ENCODE data around the gene MATCAP1. TPM values are rescaled to one million over a fixed set of nuclear protein-coding genes. Genes with fewer than 3 reads are reported as not detected.

MATCAP1 gene
- 7.7 TPM for total RNA-seq
- long read RNA-seq, partial matches to known transcripts = 2 of 14 reads
- long read RNA-seq, other reads (novel, unspliced or antisense) = 4 of 14 reads

DNA sequence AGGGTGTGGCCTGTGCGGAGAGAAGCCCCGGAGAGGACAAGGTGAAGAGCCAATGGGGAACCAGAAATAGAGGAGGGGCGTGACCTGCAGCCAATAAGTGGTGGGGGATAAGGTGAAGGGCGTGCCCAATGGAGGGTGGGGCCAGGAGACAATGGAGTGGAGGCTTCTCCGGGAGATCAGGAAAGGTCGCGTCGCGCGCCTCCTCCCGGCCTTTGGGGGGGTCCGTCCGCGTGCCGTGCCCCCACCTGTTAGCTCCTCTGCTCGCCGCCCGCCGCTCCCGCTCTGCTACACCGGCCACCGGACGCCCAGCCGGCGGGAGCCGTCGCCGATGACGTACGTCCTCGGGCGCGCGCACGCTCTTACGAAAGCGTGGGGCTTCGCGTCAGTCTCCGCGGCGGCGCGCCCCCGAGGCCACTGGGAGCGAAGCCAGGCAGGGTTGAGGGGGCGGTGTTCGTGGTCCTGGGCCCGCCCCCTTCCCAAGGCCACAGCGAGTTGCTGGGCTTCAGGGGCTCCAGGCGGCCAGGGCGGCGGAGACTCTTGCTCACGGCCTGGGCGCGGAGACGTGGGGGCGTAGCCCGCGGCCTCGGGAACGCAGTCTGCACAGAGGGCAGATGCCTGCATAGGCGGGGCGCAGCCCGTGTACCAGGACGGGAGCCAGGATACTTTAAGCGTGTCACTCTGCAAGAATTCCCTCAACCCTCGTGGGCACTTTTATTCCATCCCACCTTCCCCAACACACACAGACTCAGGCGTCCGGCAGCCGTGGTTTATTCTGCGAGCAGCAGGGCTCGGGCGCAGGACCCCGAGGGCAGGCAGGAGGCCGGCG is at the start of gene MATCAP1:
TSS of gene MATCAP1 (minus strand) at position 337 of the 826 bp plus-strand sequence. CDS start 3,353 bp downstream, outside the sequence.
- intact Hi-C loops (cut with DNase I) = loop anchor here (2.0 kb wide), 1 partner anchor 207 kb away; no protein-coding TSS in a partner anchor
- DNase-seq (peak; percentile 95), ATAC-seq (ENCODE audit: poor library complexity) (peak; percentile 94)

DNA sequence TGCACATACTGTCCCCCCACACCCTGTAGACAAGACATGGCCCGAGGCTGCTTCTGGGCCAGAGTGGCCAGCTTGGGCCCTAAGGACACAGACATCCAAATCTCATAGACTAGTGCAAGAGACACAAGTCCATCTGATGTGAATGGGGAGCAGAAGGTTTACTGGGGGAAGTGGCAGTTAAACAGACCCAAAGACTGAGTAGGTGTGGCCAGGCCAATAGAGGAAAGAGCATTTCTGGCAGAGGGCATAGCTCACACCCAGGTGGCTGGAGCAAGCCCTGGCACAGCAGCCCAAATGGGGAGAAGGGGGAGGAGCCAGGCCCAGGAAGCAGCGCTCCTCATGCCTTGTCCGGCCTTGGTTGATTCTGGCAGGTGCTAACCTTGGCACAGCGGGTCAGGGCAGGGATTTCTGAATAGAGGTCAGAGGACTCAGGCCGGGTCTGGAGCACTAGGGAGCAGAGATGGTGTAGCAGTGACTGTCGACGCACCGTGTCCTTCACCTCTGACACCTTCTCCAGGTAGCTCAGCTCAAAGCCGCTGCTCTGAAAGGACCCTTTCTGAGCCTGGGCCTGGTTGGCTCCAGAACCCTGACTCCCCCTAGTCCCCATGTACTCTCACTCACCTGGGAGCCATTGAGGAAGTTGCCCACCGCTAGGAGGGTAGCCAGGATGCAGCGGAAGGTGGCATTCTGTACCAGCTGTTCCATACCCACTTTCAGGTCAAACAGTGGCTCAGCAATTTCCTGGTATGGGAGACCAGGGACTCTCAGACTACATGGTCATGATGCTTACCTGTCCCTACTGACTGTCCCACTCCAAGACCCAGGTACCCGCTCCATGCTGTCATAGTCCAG is 47.3 kb upstream of the MATCAP1 start:
- ATAC-seq (ENCODE audit: poor library complexity) (no peak), DNase-seq (no peak)
- intact Hi-C loops (cut with DNase I) = no loop called here

DNA sequence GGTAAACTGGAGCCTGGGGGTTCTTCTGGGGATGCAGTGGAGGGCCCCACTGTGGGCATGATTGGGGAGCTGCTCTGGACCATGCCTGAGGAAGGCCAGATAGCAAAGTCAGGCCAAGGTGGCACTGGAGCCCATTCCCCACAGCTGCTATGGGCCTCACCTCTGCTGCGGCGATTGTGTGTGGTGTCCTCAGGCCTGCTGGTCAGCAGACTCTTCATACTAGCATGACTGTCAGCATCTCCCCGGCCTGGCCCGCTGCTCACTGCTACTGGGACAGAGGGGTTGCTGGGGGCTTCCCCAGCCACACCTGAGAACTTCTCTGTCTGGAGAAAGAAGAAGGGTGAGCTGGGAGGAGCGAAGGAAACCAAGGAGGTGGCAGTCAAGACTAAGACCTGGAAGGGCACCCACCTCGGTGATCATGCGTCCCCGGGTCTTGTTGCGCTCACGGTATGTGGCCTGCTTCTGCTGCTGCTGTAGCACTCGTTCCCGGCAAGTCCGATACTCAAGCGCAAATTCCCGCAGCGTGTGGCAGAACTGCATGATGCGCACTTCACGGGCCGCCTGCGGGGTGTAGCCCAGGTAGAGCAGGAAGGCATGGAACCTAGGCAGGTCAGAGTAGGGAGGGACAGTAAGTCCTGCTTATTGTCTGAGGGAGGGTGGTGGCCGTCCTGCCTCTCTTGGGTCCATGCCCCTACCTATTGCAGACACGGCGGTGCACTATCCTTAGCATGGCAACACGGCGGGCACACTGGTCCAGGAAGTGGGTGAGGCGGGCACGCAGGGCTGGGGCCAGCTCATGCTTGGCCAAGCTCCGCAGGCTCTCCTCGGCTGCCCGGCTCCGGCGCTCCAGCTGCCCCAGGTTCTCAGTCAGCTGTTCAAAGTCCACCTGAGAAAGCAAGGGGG is 46.4 kb upstream of the MATCAP1 start:
- intact Hi-C loops (cut with DNase I) = no loop called here
- DNase-seq = no peak
- no peak for ATAC-seq (ENCODE audit: poor library complexity)

DNA sequence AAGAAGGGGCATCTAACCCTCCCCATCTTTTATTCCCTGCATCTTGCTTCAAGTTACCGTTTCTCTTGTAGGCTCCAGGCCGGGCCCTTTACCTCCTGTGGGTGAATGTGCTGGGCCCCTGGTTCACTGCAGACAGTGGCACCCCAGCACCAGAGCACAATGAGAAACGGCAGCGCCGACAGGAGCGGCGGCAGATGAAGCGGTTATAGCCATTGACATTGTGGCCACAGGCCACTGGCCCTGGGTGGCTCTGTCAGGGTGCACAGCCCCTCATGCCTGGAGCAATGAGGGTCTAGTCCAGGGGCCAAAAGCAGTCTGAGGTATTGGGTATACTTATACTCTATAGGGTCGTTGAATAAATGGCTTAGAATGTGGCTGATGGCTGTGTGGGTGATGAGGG is 45.1 kb upstream of the MATCAP1 start:
- ATAC-seq (ENCODE audit: poor library complexity) = no peak
- DNase-seq = no peak
- intact Hi-C loops (cut with DNase I) = no loop called here

DNA sequence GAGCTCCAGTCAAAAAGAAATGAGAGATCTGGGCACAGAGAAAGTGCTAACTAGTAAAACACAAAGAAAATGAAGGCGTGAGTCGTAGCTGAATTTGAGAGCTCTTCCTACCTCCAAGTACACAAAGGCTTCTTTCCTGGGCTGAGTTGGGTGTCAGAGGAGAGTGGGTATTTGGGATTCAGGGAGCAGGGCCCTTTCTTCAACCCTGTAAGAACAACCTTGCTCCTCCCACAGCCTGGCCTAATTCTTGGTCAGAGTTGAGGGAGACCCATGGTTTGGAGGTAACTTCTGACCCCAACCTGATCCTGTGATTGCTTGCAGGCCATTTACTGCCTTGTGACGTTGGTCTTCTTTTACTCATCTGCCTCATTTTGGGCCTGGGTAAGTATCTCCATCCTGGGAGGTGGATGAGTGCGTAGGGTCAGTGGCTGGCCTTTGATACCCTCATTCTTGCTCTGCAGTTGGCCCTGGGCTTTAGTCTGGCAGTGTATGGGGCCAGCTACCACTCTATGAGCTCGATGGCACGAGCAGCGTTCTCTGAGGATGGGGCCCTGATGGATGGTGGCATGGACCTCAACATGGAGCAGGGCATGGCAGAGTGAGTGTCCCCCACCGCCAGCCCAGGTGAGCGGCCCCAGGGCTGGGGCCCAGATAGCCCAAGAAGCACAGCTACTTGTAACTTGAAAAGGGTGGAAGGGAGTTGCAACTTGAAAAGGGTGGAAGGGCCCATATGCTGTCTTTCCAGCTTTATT is 44.4 kb upstream of the MATCAP1 start:
- ATAC-seq (ENCODE audit: poor library complexity) (no peak), DNase-seq (no peak)
- intact Hi-C loops (cut with DNase I) = no loop called here

DNA sequence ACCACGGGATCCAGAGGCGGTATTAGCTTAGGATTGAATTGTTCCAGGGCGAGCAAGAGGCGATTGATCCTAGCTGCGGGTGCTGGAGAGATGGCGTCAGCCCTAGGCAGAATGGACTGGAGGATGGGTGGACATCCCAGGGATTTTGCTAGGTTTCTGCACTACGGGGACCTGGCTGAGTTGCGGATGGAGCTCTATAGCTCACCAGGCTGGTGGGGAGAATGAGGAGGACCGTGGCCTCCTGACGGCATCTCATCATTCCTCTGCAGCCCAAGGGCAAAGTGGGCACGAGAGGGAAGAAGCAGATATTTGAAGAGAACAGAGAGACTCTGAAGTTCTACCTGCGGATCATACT is 43.8 kb upstream of the MATCAP1 start:
- DNase-seq (no peak), ATAC-seq (ENCODE audit: poor library complexity) (no peak)
- intact Hi-C loops (cut with DNase I) = no loop called here

DNA sequence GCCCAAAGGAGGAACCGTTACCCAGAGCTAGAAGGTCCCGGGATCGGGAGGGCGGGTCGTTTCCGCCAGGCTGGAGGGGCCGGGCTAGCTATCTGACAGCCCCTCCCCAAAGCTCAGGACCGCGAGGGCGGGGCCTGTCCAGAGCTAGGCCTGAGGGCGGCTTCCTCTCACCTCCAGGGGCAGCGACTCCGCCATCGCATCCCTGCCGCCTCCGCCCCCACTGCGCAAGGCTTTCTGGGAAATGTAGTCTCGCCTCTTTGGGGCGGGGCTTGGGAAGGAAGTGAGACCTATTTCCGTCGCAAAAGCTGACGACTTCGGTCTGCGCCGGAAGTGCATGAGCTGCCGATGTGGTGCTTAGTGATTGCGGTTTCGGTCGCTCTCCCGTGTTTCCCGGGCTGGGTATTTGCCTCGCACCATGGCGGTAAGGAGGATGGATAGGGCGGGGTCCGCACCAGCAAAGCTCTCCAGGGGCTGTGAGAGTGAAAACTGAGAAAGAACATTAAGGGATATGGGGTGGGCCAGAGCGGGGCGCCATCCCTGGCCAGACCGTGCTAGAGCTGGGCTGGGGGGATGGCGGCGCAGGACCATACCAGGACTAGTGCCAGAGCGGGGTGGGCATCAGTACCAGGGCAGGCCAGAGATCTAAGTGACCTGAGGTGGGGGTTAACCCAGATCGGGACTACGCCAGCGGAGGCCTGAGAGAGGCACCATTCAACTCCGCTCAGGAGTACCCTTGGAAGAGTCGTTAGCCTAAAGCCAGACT is 43.2 kb upstream of the MATCAP1 start, which contains the start of gene TMEM208:
TSS of gene TMEM208 (plus strand) at position 327 of the 763 bp plus-strand sequence. CDS start at position 416, 89 bp downstream.
- DNase-seq (peak; percentile 98), ATAC-seq (ENCODE audit: poor library complexity) (peak; percentile 98)
- intact Hi-C loops (cut with DNase I) = no loop called here

DNA sequence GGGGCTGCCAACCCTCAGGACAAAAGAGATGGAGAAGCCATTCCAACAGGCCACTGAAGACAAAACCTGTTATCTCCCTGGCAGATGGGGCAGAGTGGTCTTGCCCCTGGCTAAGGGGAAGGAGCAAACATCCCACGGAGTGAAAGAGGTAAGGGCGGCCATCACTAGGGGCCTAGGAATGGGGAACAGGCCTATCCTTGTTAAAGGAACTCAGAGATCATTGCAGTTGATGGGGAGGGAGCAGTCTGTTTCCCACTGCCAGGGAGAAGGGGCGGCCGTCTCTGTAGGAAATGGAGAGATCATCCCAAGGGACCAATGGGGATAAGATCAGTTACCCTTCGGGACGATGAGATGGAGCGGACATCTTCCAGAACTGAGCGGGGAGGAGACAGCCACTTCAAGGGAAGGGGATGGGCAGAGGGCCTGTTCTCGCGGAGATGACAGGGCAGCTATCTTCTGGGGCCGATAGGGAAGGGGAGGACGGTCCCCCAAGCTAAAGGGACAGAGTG is 42.6 kb upstream of the MATCAP1 start:
- DNase-seq (peak; percentile 26), ATAC-seq (ENCODE audit: poor library complexity) (no peak)
- intact Hi-C loops (cut with DNase I) = no loop called here

DNA sequence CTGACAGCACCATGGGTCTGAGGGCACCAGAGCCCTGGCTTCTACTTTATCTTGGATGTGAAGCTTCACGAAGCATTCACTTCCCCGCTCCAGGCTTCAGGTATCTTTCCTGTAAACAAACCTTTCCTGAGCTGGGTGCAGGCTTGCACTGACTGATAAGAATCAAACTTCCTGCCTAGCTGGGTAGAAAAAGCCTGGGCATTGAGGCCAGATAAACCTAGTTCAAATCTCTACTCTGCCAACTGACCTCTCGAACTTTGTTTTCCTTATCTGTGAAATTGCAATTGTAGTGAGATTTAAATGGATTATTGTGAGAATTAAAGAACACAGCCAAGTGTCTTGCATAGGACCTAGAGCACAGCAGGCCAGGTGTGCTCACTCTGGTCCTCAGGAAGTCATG is 40.2 kb upstream of the MATCAP1 start:
- DNase-seq (no peak), ATAC-seq (ENCODE audit: poor library complexity) (no peak)
- intact Hi-C loops (cut with DNase I) = no loop called here

DNA sequence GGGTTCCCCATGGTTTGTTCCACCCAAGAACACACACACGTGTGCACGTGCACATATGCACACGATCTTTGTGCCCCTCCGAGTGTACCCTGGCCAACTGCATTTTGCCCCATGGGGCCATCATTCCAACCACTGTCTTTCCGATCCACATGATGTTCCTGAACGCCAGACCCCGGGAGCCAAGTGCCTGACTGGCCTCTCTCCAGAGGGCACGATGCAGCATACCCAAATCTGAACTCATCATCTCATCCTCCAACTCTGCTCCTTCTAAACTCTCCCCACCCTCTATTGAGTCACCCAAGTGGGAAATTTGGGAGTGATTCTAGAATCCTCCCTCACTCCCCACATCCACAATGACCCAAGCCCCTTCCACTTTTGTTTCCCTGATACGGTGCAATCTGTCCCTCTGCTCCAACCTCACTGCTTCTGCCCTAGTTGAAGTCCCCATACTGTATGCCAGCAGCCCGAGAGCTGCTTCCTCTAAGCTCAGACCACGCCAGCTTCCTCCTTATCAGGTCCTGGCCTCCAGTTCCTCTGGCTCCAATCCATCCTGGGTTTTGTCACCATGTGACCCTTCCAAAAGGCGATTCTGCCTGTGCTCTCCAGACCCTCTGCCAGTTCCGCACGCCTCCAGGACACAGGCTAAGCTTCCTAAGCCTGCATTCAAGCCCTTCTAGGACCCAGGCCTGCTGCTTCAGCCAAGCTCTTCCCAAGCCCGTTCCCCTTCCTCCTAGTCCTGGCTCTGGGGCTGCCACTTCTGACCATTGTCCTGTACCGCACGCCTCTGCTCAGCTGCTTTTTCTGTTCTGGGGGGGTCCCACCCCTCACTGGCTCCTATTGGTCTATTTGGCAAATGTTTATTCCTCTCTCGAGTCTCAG is 33.1 kb upstream of the MATCAP1 start:
- ATAC-seq (ENCODE audit: poor library complexity) (peak; percentile 91), DNase-seq (peak; percentile 78)
- intact Hi-C loops (cut with DNase I) = no loop called here

DNA sequence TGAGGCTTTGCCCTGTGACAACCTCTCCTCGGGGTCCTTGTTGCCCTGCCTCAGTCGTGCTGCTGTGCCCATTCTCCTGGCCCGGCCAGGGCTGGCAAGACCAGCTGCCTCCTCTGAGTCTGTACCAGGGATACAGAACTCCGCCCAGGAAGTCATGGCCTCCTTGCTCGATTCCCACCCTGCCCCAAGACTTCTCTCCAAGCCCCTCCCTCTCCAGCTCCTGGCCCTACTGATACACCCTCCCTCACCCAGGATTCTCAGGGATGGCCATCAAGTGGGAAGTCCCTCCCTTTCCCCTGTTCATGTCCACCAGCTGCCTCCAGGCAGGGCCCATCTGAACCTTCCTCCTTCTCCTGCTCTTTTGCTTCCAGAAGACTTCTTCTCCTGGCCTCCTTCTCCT is 31.9 kb upstream of the MATCAP1 start:
- intact Hi-C loops (cut with DNase I) = no loop called here
- DNase-seq (no peak), ATAC-seq (ENCODE audit: poor library complexity) (no peak)

DNA sequence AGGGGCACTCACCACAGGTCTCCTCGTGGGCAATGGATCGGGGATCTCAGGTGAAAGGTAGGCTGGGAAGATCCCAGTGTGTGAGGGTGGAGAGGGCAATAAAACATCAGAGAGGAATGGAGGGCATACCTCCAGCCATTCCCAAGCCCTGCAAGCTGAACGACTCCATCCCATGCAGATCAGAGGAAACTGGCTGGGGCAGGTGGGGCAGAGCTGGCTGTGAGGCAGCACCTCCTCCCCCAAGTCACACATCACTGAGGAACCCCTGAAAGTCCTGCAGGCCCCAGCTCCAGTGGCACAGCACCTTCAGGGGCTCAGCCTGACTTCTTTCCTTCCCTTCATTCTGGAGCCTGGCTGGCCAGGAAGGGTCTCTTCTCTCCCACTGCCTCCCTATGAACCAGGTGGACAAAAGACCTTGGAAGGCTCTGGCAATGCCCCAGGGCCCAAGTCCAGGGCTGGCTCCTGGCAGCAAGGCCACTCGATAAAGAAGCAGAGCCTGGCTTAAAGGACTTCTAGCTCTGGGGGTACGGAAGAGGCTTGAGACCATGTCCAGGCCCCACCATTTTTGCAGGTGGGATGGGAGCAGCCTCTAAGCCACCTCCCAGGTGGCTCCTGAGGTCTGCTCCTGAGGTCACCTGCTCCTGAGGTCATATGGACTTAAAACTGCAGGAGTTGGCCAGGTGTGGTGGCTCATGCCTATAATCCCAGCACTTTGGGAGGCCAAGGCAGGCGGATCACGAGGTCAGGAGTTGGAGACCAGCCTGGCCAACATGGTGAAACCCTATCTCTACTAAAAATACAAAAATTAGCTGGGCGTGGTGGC is 29.6 kb upstream of the MATCAP1 start:
- intact Hi-C loops (cut with DNase I) = no loop called here
- ATAC-seq (ENCODE audit: poor library complexity) (no peak), DNase-seq (no peak)

DNA sequence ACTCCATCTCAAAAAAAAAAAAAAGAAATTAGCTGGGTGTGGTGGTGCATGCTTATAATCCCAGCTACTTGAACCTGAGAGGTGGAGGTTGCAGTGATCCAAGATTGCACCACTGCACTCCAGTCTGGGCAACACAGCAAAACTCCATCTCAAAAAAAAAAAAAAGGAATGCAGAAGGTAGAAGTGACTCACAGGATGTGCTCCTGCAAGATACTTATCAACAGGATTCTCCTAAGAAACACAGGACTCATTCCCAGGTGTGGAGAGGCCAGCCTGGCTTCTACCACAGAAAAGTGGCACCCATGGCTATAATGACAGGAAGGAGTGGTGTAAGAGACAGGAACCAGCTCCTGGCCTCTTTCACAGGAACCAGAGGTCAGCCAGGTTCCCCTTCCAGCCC is 29.0 kb upstream of the MATCAP1 start:
- intact Hi-C loops (cut with DNase I) = no loop called here
- DNase-seq (no peak), ATAC-seq (ENCODE audit: poor library complexity) (no peak)

DNA sequence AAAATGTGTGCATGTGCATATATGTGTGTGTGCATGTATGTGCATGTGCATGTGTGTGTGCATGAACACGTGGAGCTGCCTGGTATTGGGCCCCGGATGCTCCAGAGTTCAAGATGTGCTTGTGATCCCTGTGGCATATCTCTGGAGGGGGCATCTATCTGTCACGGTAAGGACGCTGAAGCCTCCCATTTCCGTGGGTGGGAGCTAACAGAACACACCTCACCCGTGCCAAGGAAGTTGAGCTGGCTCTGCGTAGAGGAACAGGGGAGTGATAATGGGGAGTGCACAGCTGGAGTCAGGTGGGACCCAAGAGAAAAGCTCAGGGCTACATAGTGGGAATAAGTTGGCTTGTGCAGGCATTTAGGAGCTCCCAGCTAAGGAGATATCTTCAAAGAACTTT is 27.9 kb upstream of the MATCAP1 start:
- DNase-seq = no peak
- intact Hi-C loops (cut with DNase I) = no loop called here
- no peak for ATAC-seq (ENCODE audit: poor library complexity)

Measured in Right ventricle myocardium superior (tissue), 1 donor.